HepG2 (cell line): ENCODE data around the gene NOM1. TPM values are rescaled to one million over a fixed set of nuclear protein-coding genes. Genes with fewer than 3 reads are reported as not detected.

Experiments used
- DNMT3B ChIP-seq: conservative IDR thresholded peaks from 2 replicates; pipeline ENCODE4 v1.6.1; 2016; ENCODE audit warnings: missing biosample characterization, control low read depth
- ELF4 ChIP-seq: sonication (generic); formaldehyde crosslinking; IDR thresholded peaks from 2 replicates; pipeline ENCODE4 v1.5.0; 2020; ENCODE audit warnings: missing genetic modification reagents, mild to moderate bottlenecking, moderate library complexity, borderline replicate concordance
- FOXA1 ChIP-seq, 2 experiments: fragments of 450-650 bp in 1 of 2; sonication (generic) in 1 of 2; formaldehyde crosslinking in 1 of 2; IDR thresholded peaks; 2 replicates each; pipeline versions ENCODE4 v1.4.0 to v1.6.1; 2016 to 2020; ENCODE audit warnings: missing genetic modification reagents in 1 of 2
- FOXP1 ChIP-seq, 2 experiments: fragments of 450-650 bp in 1 of 2; IDR thresholded peaks; 2 replicates each; pipeline ENCODE4 v1.6.1; 2017 to 2018; ENCODE audit warnings: antibody characterized with exemption in 1 of 2
- MEIS1 ChIP-seq: sonication (generic); formaldehyde crosslinking; IDR thresholded peaks from 2 replicates; pipeline ENCODE4 v1.9.0; 2021; ENCODE audit warnings: mild to moderate bottlenecking, missing genetic modification reagents, moderate library complexity, borderline replicate concordance
- NR2F2 ChIP-seq: IDR thresholded peaks from 2 replicates; pipeline ENCODE4 v1.6.1; 2012; ENCODE audit warnings: low read depth, inconsistent platforms, borderline replicate concordance
- PHF8 ChIP-seq: sonication (generic); formaldehyde crosslinking; IDR thresholded peaks from 2 replicates; pipeline ENCODE4 v1.5.0; 2020; ENCODE audit warnings: missing genetic modification reagents
- PRDM15 ChIP-seq: sonication (generic); formaldehyde crosslinking; IDR thresholded peaks from 2 replicates; pipeline ENCODE4 v1.4.0; 2020; ENCODE audit warnings: missing genetic modification reagents
- SMAD1 ChIP-seq: sonication (generic); formaldehyde crosslinking; IDR thresholded peaks from 2 replicates; pipeline ENCODE4 v1.4.0; 2020; ENCODE audit warnings: missing genetic modification reagents, low read depth, mild to moderate bottlenecking, borderline replicate concordance
- SP5 ChIP-seq: IDR thresholded peaks from 2 replicates; pipeline ENCODE4 v1.6.1; 2016; ENCODE audit warnings: low read depth, borderline replicate concordance
- TFAP4 ChIP-seq: sonication (generic); IDR thresholded peaks from 2 replicates; pipeline ENCODE4 v1.6.1; 2016; ENCODE audit warnings: low read depth, borderline replicate concordance
- ZBTB10 ChIP-seq: sonication (generic); formaldehyde crosslinking; IDR thresholded peaks from 2 replicates; pipeline ENCODE4 v1.4.0; 2020; ENCODE audit warnings: missing genetic modification reagents, borderline replicate concordance
- ZNF577 ChIP-seq: sonication (generic); formaldehyde crosslinking; IDR thresholded peaks from 2 replicates; pipeline ENCODE4 v1.4.0; 2020; ENCODE audit warnings: mild to moderate bottlenecking, low read depth, missing genetic modification reagents, borderline replicate concordance
- ZNF687 ChIP-seq: sonication (generic); formaldehyde crosslinking; IDR thresholded peaks from 2 replicates; pipeline ENCODE4 v1.5.1; 2020; ENCODE audit warnings: mild to moderate bottlenecking, missing genetic modification reagents, moderate library complexity
- polyA plus RNA-seq, 8 experiments: library from polyadenylated mRNA; depleted of rRNA in 3 of 8; stranded (reverse) in 7 of 8; unstranded in 1 of 8; fragments of >200 nt; fragmentation: Illumina TruSeq in 4 of 8; extraction: Trizol in 4 of 8; gene quantifications; 2 replicates each; pipeline versions ENCODE4 v1.2.1 to v1.2.3, GENCODE V29; 2011 to 2016; ENCODE audit warnings: low read depth in 4 of 8, missing spikeins in 1 of 8, mixed read lengths in 1 of 8; ENCODE audit not compliant: insufficient read depth in 1 of 8
- total RNA-seq, 5 experiments: library from RNA; depleted of rRNA; stranded (reverse); fragments of >200 nt; fragmentation: Illumina TruSeq; extraction: Trizol; gene quantifications; 2 replicates each; pipeline ENCODE4 v1.2.3, GENCODE V29; 2016; ENCODE audit warnings: low read depth in 1 of 5

Gene NOM1
- total and polyA plus RNA-seq, 2 of the 13 experiments (the other 11 are each of a cell fraction or from before 2014, with no cell fraction given) = 14.2 to 26.2 TPM

- 0 out of 2 replicates have a peak, but pooled peaks have one; percentile 34 for TF ChIP-seq ZBTB10 (CRISPR knock-in tag)
- TF ChIP-seq TFAP4 = peak; percentile 58; the same call in 1 of the 2 replicates
- no peak for TF ChIP-seq ZNF577 (CRISPR knock-in tag)
- TF ChIP-seq SMAD1 (CRISPR knock-in tag) = no peak
- no peak for TF ChIP-seq ELF4 (CRISPR knock-in tag)
- no peak for TF ChIP-seq FOXP1 (IDR thresholded peaks at IDR 0.05)
- TF ChIP-seq FOXP1 (CRISPR knock-in tag; IDR thresholded peaks at IDR 0.05) = no peak
- peak; percentile 55; the same call in 1 of the 2 replicates for TF ChIP-seq SP5
- no peak for TF ChIP-seq MEIS1
- TF ChIP-seq ZNF687 (CRISPR knock-in tag) = peak; percentile 29; the same call in 1 of the 2 replicates
- peak; percentile 38; the same call in 1 of the 2 replicates for TF ChIP-seq PHF8 (CRISPR knock-in tag)
- peak; percentile 50; the same call in 1 of the 2 replicates for TF ChIP-seq NR2F2
- no peak for TF ChIP-seq FOXA1 (IDR thresholded peaks at IDR 0.05)
- TF ChIP-seq FOXA1 (CRISPR knock-in tag; IDR thresholded peaks at IDR 0.05) = peak; percentile 63
- TF ChIP-seq DNMT3B (CRISPR knock-in tag) = no peak
- TF ChIP-seq PRDM15 (CRISPR knock-in tag) = no peak
Measured at GRCh38 chr7:156998988-156999957, 49.8 kb downstream of the NOM1 start (continued).
